OCI-LY1 (cell line): ENCODE data around the gene PARD3B.

Experiments used
- H2AFZ ChIP-seq: fragments of 200-600 bp; sonication (generic), shearing (Covaris generic); 2 replicates; pipeline ENCODE4 v1.6.0; 2014; ENCODE audit warnings: antibody characterized with exemption, mild to moderate bottlenecking, low read length
- H3F3A ChIP-seq: fragments of 200-600 bp; sonication (generic), shearing (Covaris generic); 2 replicates; pipeline ENCODE4 v1.6.0; 2014; ENCODE audit warnings: mild to moderate bottlenecking, antibody characterized with exemption, low read length, moderate library complexity; ENCODE audit not compliant: insufficient read depth
- H3K27ac ChIP-seq: fragments of 200-600 bp; sonication (generic); 2 replicates; pipeline ENCODE4 v1.5.1; 2014; ENCODE audit warnings: low read length, mixed run types, mild to moderate bottlenecking, low read depth; ENCODE audit not compliant: poor library complexity, severe bottlenecking
- H3K27me3 ChIP-seq: fragments of 200-600 bp; sonication (generic); 2 replicates; pipeline ENCODE4 v1.6.0; 2014; ENCODE audit warnings: antibody characterized with exemption, mild to moderate bottlenecking, low read length, moderate library complexity; ENCODE audit not compliant: insufficient read depth
- H3K36me3 ChIP-seq: fragments of 200-600 bp; sonication (generic); 2 replicates; pipeline ENCODE4 v1.6.1; 2014; ENCODE audit warnings: mild to moderate bottlenecking, antibody characterized with exemption, low read length, moderate library complexity, mixed read lengths; ENCODE audit not compliant: insufficient read depth
- H3K4me1 ChIP-seq: fragments of 200-600 bp; sonication (generic); 2 replicates; pipeline ENCODE4 v1.5.1; 2014; ENCODE audit warnings: mild to moderate bottlenecking, low read length, moderate library complexity; ENCODE audit not compliant: insufficient read depth, severe bottlenecking
- H3K4me2 ChIP-seq: fragments of 200-600 bp; sonication (generic), shearing (Covaris generic); 2 replicates; pipeline ENCODE4 v1.6.1; 2014; ENCODE audit warnings: low read length
- H3K4me3 ChIP-seq: fragments of 200-600 bp; sonication (generic); 2 replicates; pipeline ENCODE4 v1.5.1; 2014; ENCODE audit warnings: low read length, low read depth, mild to moderate bottlenecking, mixed read lengths; ENCODE audit not compliant: poor library complexity, severe bottlenecking
- H3K79me2 ChIP-seq: fragments of 200-600 bp; shearing (Covaris generic); 2 replicates; pipeline ENCODE4 v1.6.1; 2016; ENCODE audit warnings: mixed run types, low read length, mixed read lengths; ENCODE audit not compliant: insufficient read depth
- H3K9ac ChIP-seq: fragments of 200-600 bp; sonication (generic), shearing (Covaris generic); 2 replicates; pipeline ENCODE4 v1.6.1; 2014; ENCODE audit warnings: mild to moderate bottlenecking, low read length, mixed read lengths
- H3K9me2 ChIP-seq: fragments of 200-600 bp; sonication (generic), shearing (Covaris generic); 2 replicates; pipeline ENCODE4 v1.6.1; 2014; ENCODE audit warnings: low read depth, mild to moderate bottlenecking, low read length, mixed read lengths
- H3K9me3 ChIP-seq: fragments of 200-600 bp; shearing (Covaris generic); 2 replicates; pipeline ENCODE4 v1.6.1; 2014; ENCODE audit warnings: low read length, mixed read lengths
- H4K20me1 ChIP-seq: fragments of 200-600 bp; sonication (generic), shearing (Covaris generic); 2 replicates; pipeline ENCODE4 v1.6.0; 2016; ENCODE audit warnings: mild to moderate bottlenecking, low read length; ENCODE audit not compliant: insufficient read depth
- CTCF ChIP-seq: fragments of 200-600 bp; sonication (generic), shearing (Covaris generic); IDR thresholded peaks from 2 replicates; pipeline ENCODE4 v1.5.1; 2017; ENCODE audit warnings: mild to moderate bottlenecking, antibody characterized with exemption, low read length, moderate library complexity, mixed read lengths
- EZH2 ChIP-seq: fragments of 200-600 bp; sonication (generic), shearing (Covaris generic); IDR thresholded peaks from 2 replicates; pipeline ENCODE4 v1.8.0; 2017; ENCODE audit warnings: borderline replicate concordance, mixed run types, mild to moderate bottlenecking, antibody characterized with exemption, low read length, moderate library complexity, mixed read lengths

PARD3B gene

GRCh38 chr2:204982303-204982702 is 437.0 kb downstream of the PARD3B start:
- Histone ChIP-seq H3K9me3 (no peaks in the 10 kb centered on the region), H3K27me3 (no peaks in the 10 kb centered on the region), H3K4me3 (no peak overlapping the region), H2AFZ (no peak overlapping the region), H3K9me2 (no peaks in the 10 kb centered on the region), H3F3A (no peaks in the 10 kb centered on the region), H3K9ac (no peak overlapping the region), H3K4me2 (no peak overlapping the region), H4K20me1 (no peaks in the 10 kb centered on the region), H3K79me2 (no peaks in the 10 kb centered on the region), H3K27ac (no peak overlapping the region), H3K36me3 (no peaks in the 10 kb centered on the region), H3K4me1 (no peaks in the 10 kb centered on the region)
- no peak for TF ChIP-seq CTCF
- no peak for TF ChIP-seq EZH2

GRCh38 chr2:204984518-204984917 is 439.2 kb downstream of the PARD3B start:
- Histone ChIP-seq H3K4me1 (no peaks in the 10 kb centered on the region), H3K79me2 (no peaks in the 10 kb centered on the region), H3K4me2 (no peak overlapping the region), H3K9me3 (no peaks in the 10 kb centered on the region), H3K27me3 (no peaks in the 10 kb centered on the region), H3K9ac (no peak overlapping the region), H3K27ac (no peak overlapping the region), H4K20me1 (no peaks in the 10 kb centered on the region), H2AFZ (no peak overlapping the region), H3F3A (no peaks in the 10 kb centered on the region), H3K36me3 (no peaks in the 10 kb centered on the region), H3K9me2 (no peaks in the 10 kb centered on the region), H3K4me3 (no peak overlapping the region)
- TF ChIP-seq CTCF: no peak

- H3K4me2 ChIP-seq: no peak overlapping the region
- no peak overlapping the region for H3K9ac ChIP-seq
- no peaks in the 10 kb centered on the region for H3K9me2 ChIP-seq
- H2AFZ ChIP-seq: no peak overlapping the region
- H3K79me2 ChIP-seq: no peaks in the 10 kb centered on the region
- H3K27me3 ChIP-seq: no peaks in the 10 kb centered on the region
- no peak overlapping the region for H3K27ac ChIP-seq
- H3K4me1 ChIP-seq: no peaks in the 10 kb centered on the region
- no peaks in the 10 kb centered on the region for H3K9me3 ChIP-seq
- no peaks in the 10 kb centered on the region for H3K36me3 ChIP-seq
- no peaks in the 10 kb centered on the region for H3F3A ChIP-seq
- TF ChIP-seq EZH2 (no peak), CTCF (no peak)
- no peaks in the 10 kb centered on the region for H4K20me1 ChIP-seq
- H3K4me3 ChIP-seq: no peak overlapping the region
Measured at GRCh38 chr2:204986641-204987040, 441.4 kb downstream of the PARD3B start.
